HEK293 (cell line): ENCODE results near the gene SEC24C.

Experiments used
- ATF2 ChIP-seq: fragments of 450-650 bp; formaldehyde crosslinking; IDR thresholded peaks from 2 replicates; pipeline ENCODE4 v1.5.1; 2016; ENCODE audit warnings: missing biosample characterization, missing genetic modification characterization, low read depth
- CTCF ChIP-seq: fragments of 450-650 bp; formaldehyde crosslinking; IDR thresholded peaks from 2 replicates; pipeline ENCODE4 v1.5.1; 2016; ENCODE audit warnings: missing biosample characterization, missing genetic modification characterization
- INSM2 ChIP-seq: fragments of 450-650 bp; formaldehyde crosslinking; IDR thresholded peaks from 2 replicates; pipeline ENCODE4 v1.5.1; 2016; ENCODE audit warnings: missing biosample characterization, missing genetic modification characterization
- MZF1 ChIP-seq: fragments of 450-650 bp; formaldehyde crosslinking; IDR thresholded peaks from 2 replicates; pipeline ENCODE4 v1.5.1; 2017; ENCODE audit warnings: missing biosample characterization, missing genetic modification characterization, borderline replicate concordance
- PBX3 ChIP-seq: sonication (generic); formaldehyde crosslinking; IDR thresholded peaks from 2 replicates; pipeline ENCODE4 v1.8.1; 2022; ENCODE audit warnings: mild to moderate bottlenecking, moderate library complexity, missing genetic modification reagents
- TCF7L2 ChIP-seq: IDR thresholded peaks from 2 replicates; pipeline ENCODE4 v1.6.1; 2011; ENCODE audit warnings: low read depth, mild to moderate bottlenecking, inconsistent platforms, low read length, moderate library complexity, borderline replicate concordance
- TRIM28 ChIP-seq: IDR thresholded peaks from 2 replicates; pipeline ENCODE4 v1.6.1; 2011; ENCODE audit warnings: low read length, control low read depth, borderline replicate concordance
- ZBTB26 ChIP-seq: fragments of 450-650 bp; formaldehyde crosslinking; optimal IDR thresholded peaks from 2 replicates; pipeline ENCODE3; 2016; ENCODE audit warnings: missing biosample characterization, mild to moderate bottlenecking, missing genetic modification characterization
- ZBTB49 ChIP-seq: fragments of 450-650 bp; formaldehyde crosslinking; IDR thresholded peaks from 2 replicates; pipeline ENCODE4 v1.5.1; 2016; ENCODE audit warnings: missing biosample characterization, missing genetic modification characterization, low read depth
- ZBTB7A ChIP-seq: fragments of 450-650 bp; formaldehyde crosslinking; IDR thresholded peaks from 2 replicates; pipeline ENCODE4 v1.5.1; 2016; ENCODE audit warnings: low read depth, missing biosample characterization, missing genetic modification characterization
- ZNF274 ChIP-seq, 2 experiments: fragments of 200-500 bp in 1 of 2; fragments of 450-650 bp in 1 of 2; sonication (Bioruptor generic) in 1 of 2; formaldehyde crosslinking in 1 of 2; IDR thresholded peaks; 2 replicates each; pipeline versions ENCODE4 v1.5.1 to v1.6.1; 2014 to 2016; ENCODE audit warnings: borderline replicate concordance in 1 of 2, inconsistent platforms in 1 of 2, low read length in 1 of 2, missing biosample characterization in 1 of 2, missing genetic modification characterization in 1 of 2
- ZNF280D ChIP-seq: fragments of 450-650 bp; formaldehyde crosslinking; IDR thresholded peaks from 2 replicates; pipeline ENCODE4 v1.5.1; 2016; ENCODE audit warnings: missing biosample characterization, missing genetic modification characterization
- ZNF292 ChIP-seq: fragments of 450-650 bp; formaldehyde crosslinking; IDR thresholded peaks from 2 replicates; pipeline ENCODE4 v1.5.1; 2016; ENCODE audit warnings: low read depth, missing biosample characterization, missing genetic modification characterization, borderline replicate concordance
- ZNF76 ChIP-seq: fragments of 450-650 bp; formaldehyde crosslinking; IDR thresholded peaks from 2 replicates; pipeline ENCODE4; 2016; ENCODE audit warnings: low read depth, missing biosample characterization, missing genetic modification characterization, borderline replicate concordance

- TF ChIP-seq TRIM28 (no peak), INSM2 (tag by site-specific recombination) (no peak), MZF1 (tag by site-specific recombination) (no peak), ZNF280D (tag by site-specific recombination) (no peak), CTCF (tag by site-specific recombination) (no peak), ZNF76 (no peak), PBX3 (CRISPR knock-in tag) (no peak), ZBTB49 (tag by site-specific recombination) (no peak), ZNF292 (tag by site-specific recombination) (no peak), ZBTB26 (tag by site-specific recombination) (no peak), ZBTB7A (tag by site-specific recombination) (no peak), ZNF274 (IDR thresholded peaks at IDR 0.05; ENCODE audit: low read length) (no peak), ZNF274 (tag by site-specific recombination; IDR thresholded peaks at IDR 0.05; ENCODE audit: borderline replicate concordance) (no peak), ATF2 (no peak), TCF7L2 (no peak)
These were observed 19.2 kb downstream of the SEC24C start for GRCh38 chr10:73763343-73763742.
